GM12872 (cell line): ENCODE measurements around the gene SLC35F6.

Experiments used
- TF ChIP-seq, protein P1 (sequence below): IDR thresholded peaks from 3 replicates; pipeline ENCODE4 v1.5.1; 2011; ENCODE audit warnings: low read depth, mild to moderate bottlenecking, low read length, moderate library complexity; ENCODE audit not compliant: insufficient read depth

SLC35F6 gene

DNA sequence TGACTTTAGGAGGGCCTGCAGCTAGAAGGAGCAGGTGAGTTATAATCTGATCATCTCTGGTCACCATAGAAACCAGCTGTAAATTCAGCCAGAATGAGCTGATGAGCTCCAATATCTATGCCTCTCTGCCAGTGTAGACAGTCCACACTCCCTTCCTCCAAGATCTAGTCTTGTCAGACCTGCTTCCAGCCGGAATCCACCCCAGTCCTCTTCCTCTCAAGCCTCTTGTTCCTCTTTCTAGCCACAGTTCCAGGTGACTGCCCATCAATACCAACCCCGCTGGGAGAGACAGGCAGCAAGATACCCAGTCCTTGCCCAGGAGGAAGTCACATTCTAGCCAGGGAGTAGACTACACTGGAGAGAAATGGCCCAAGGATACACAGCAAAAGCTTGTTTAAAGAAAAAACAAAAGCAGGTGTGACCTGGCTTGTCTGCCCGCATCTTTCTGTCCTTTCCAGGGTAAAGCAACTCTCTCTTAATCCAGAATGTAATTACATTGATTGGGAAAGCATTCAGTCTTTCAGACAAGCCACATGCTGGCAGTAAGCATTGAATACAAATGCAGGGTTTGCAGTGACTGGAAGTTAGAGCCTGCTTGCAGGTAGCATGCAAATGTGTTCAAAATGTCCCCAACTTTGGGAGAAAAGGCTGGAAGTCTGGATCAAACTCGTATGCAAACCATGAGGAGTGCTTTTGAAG lies 9.0 kb upstream of the SLC35F6 start:
- TF ChIP-seq, protein P1, sequence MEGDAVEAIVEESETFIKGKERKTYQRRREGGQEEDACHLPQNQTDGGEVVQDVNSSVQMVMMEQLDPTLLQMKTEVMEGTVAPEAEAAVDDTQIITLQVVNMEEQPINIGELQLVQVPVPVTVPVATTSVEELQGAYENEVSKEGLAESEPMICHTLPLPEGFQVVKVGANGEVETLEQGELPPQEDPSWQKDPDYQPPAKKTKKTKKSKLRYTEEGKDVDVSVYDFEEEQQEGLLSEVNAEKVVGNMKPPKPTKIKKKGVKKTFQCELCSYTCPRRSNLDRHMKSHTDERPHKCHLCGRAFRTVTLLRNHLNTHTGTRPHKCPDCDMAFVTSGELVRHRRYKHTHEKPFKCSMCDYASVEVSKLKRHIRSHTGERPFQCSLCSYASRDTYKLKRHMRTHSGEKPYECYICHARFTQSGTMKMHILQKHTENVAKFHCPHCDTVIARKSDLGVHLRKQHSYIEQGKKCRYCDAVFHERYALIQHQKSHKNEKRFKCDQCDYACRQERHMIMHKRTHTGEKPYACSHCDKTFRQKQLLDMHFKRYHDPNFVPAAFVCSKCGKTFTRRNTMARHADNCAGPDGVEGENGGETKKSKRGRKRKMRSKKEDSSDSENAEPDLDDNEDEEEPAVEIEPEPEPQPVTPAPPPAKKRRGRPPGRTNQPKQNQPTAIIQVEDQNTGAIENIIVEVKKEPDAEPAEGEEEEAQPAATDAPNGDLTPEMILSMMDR, result no peak

DNA sequence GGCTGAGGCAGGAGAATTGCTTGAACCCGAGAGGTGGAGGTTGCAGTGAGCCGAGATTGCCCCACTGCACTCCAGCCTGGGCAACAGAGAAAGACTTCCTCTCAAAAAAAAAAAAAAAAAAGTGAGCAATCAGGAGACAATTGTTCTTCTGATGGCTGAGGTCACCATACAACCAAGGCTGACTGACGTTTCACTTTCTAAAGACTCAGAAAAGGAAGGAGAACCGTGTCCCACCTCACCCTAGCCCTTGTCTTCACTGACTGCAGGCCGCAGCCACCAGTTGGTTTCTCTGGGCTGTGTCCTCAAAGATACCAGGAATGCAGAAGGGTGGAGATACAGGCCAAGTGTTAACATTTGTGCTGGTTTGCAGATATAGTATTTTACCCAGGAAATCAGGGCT lies 7.7 kb upstream of the SLC35F6 start:
- TF ChIP-seq, protein P1, result no peak

DNA sequence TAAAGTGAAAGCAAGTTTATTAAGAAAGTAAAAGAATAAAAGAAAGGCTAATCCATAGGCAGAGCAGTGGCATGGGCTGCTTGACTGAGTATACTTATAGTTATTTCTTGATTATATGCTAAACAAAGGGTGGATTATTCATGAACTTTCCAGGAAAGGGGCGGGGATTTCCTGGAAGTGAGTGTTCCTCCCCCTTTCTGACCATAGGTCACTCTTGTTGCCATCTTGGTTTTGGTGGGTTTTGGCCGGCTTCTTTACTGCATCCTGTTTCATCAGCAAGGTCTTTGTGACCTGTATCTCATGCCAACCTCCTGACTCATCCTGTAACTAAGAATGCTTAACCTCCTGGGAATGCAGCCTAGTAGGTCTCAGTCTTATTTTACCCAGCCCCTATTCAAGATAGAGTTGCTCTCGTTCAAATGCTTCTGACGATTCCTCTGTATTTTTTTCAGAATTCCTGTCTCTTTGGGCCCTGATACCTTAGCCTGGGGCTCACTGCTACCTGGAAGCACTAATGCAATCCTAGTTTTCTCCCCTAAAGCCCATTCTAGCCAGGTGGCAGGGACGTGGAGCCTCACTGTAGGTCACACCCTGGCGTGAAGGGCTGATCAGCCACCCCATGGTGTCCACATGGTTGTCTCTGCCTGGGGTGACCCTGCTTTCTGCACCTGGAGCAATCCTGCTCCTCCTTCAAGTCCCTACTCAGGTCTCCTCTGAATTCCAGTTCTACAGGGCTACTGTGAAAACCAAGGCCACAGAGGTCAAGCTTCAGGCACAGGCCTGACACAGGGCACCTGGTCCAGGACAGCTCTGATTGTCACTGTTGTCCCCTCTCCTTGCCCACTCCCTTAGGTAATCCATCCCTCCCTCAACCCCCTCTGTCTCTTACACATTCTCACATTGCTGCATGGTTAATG lies 6.0 kb upstream of the SLC35F6 start:
- TF ChIP-seq, protein P1, result no peak

DNA sequence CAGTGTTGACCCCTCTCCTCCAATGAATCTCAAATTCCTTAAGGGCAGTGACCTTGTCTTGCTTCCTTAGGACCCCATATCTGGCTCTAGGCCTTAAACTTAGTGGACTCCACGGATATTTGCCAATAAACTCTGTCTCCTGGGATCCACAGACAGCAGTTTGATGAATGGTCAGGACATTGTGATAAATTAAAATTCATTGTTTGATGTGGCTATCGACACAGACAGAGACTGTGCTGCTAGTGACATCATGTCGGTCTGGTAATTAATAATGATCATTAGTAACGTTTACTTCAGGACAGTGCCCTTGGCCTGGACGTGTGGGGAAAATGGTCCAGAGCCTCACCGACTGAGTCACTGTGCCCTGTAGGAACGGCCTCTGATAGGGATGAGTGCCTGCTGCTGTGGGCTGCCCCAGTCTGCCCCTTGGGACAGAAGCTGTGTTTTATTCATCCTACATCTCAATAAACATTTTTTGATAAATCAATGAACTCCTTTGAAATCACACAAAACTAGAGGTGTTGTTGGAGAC lies 5.2 kb upstream of the SLC35F6 start:
- TF ChIP-seq, protein P1, result no peak

DNA sequence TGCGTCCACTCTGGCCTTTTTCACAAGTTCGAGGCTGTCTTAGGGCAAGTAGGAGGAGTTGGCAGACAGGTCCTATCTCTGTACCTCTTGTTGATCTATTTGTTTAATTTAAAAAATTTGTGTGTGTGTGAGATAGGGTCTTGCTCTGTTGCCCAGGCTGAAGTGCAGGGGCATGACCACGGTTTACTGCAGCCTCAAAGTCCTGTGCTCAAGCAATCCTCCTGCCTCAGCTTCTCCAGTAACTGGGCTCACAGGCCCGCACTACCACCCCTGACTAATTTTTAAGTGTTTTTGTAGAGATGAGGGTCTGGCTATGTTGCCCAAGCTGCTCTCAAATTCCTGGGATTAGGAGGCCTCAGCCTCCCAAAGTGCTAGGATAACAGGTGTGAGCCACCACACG lies 4.2 kb upstream of the SLC35F6 start:
- TF ChIP-seq, protein P1, result no peak

DNA sequence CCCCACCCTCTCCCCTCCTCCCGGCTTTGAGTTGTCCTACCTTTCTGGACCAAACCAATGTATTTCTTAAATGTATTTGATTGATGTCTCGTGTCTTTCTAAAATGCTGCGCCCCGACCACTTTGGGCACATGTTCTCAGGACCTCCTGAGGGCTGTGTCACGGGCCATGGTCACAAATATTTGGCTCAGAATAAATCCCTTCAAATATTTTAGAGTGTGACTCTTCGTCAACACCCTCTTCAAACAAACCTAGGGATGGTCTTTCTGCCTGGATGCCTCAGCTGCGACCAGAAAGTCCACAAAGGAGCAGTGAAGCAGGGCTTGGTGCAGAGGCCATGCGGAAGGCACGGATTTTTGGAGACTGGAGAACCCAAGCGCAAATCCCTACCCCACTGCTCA lies 1.1 kb upstream of the SLC35F6 start:
- TF ChIP-seq, protein P1, result no peak

DNA sequence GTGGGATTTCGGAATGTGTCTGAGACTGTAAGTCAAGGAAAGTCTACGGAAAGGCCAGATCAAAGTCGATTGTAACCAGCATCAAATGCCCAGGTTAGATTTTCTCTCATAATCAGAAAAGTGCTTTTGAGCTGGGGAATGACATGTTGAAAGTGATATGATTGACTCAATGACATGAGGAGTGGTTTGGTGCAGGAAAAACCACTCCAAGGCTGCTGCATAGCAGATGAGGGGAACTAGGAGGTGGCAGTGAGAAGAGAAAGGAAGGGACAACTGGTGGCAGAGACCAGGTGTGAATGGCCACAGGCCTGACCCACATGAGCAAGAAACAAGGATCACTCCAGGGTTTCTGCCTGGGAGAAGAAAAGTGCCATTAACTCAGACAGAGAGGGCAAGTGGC lies 822 bp downstream of the SLC35F6 start:
- TF ChIP-seq, protein P1, result no peak
